SK-N-MC (cell line): ENCODE results near the gene ARL10.

Source experiments
- DNase-seq: peaks from one replicate; pipeline ENCODE4 v3.0.0-alpha.2; 2011; ENCODE audit warnings: low read depth, low spot score
- H3K27ac ChIP-seq: fragments of 200-600 bp; sonication (generic); 2 replicates; pipeline ENCODE4 v1.5.1; 2016; ENCODE audit warnings: mixed run types
- H3K36me3 ChIP-seq: fragments of 200-600 bp; sonication (generic); 2 replicates; pipeline ENCODE4 v1.6.1; 2017; ENCODE audit warnings: antibody characterized with exemption, low read length, mixed read lengths; ENCODE audit not compliant: insufficient read depth
- H3K4me3 ChIP-seq: fragments of 200-600 bp; sonication (generic); 2 replicates; pipeline ENCODE4 v1.5.1; 2016
- H3K9ac ChIP-seq: fragments of 200-600 bp; sonication (generic); 2 replicates; pipeline ENCODE4 v1.8.0; 2017; ENCODE audit warnings: mixed run types, mixed read lengths; ENCODE audit not compliant: insufficient read length
- H3K9me3 ChIP-seq: fragments of 200-600 bp; sonication (generic); 2 replicates; pipeline ENCODE4 v1.6.1; 2017; ENCODE audit warnings: low read depth, mild to moderate bottlenecking, antibody characterized with exemption, low read length, moderate library complexity, mixed read lengths
- EZH2 ChIP-seq: fragments of 200-600 bp; sonication (generic); IDR thresholded peaks from one replicate; pipeline ENCODE4 v1.6.1; 2017; ENCODE audit warnings: antibody characterized with exemption
- FOXP2 ChIP-seq: optimal IDR thresholded peaks from 2 replicates; pipeline ENCODE3; 2011; ENCODE audit warnings: mild to moderate bottlenecking, moderate library complexity; ENCODE audit not compliant: insufficient read depth; ENCODE audit errors: extremely low read length, control extremely low read depth
- POLR2AphosphoS5 ChIP-seq: IDR thresholded peaks from 2 replicates; pipeline ENCODE4 v1.6.1; 2012; ENCODE audit warnings: mild to moderate bottlenecking, low read depth, low read length, borderline replicate concordance

The ARL10 gene

GRCh38 chr5:176341325-176342157, 23.7 kb upstream of the ARL10 start:
- H3K27ac ChIP-seq, result no peak overlapping the region
- H3K9me3 ChIP-seq, result no peaks in the 10 kb centered on the region
- H3K36me3 ChIP-seq, result peaks cover 38% of the 10 kb centered on the region
- no peak overlapping the region for H3K9ac ChIP-seq
- no peak for DNase-seq
- no peak overlapping the region for H3K4me3 ChIP-seq
- TF ChIP-seq FOXP2, result no peak

GRCh38 chr5:176342158-176342483, 23.2 kb upstream of the ARL10 start:
- no peak for DNase-seq
- H3K9ac ChIP-seq, result no peak overlapping the region
- no peaks in the 10 kb centered on the region for H3K9me3 ChIP-seq
- H3K4me3 ChIP-seq, result no peak overlapping the region
- no peak overlapping the region for H3K27ac ChIP-seq
- H3K36me3 ChIP-seq, result peaks cover 37% of the 10 kb centered on the region
- no peak for TF ChIP-seq POLR2AphosphoS5
- no peak for TF ChIP-seq FOXP2
- no peak for TF ChIP-seq EZH2

- TF ChIP-seq FOXP2, result no peak
- TF ChIP-seq EZH2, result no peak
- no peak for TF ChIP-seq POLR2AphosphoS5
- Histone ChIP-seq H3K27ac (no peak overlapping the region), H3K9me3 (no peaks in the 10 kb centered on the region), H3K9ac (no peak overlapping the region), H3K36me3 (peaks cover 38% of the 10 kb centered on the region), H3K4me3 (no peak overlapping the region)
- no peak for DNase-seq
Measured at GRCh38 chr5:176342766-176343458, 22.4 kb upstream of the ARL10 start.

GRCh38 chr5:176350416-176350815, 14.9 kb upstream of the ARL10 start:
- Histone ChIP-seq H3K36me3 (peaks cover 93% of the 10 kb centered on the region), H3K9ac (no peak overlapping the region), H3K27ac (no peak overlapping the region), H3K9me3 (no peaks in the 10 kb centered on the region), H3K4me3 (no peak overlapping the region)
- no peak for DNase-seq
- TF ChIP-seq POLR2AphosphoS5 (no peak), FOXP2 (no peak), EZH2 (no peak)

- TF ChIP-seq FOXP2 (no peak), EZH2 (no peak), POLR2AphosphoS5 (no peak)
- H3K27ac ChIP-seq, result no peak overlapping the region
- H3K36me3 ChIP-seq, result peaks cover 93% of the 10 kb centered on the region
Measured at GRCh38 chr5:176352116-176352878, 13.0 kb upstream of the ARL10 start.

GRCh38 chr5:176353533-176353932, 11.8 kb upstream of the ARL10 start:
- TF ChIP-seq FOXP2, result no peak
- no peak for TF ChIP-seq POLR2AphosphoS5
- no peak for TF ChIP-seq EZH2
- Histone ChIP-seq H3K27ac (no peak overlapping the region), H3K9me3 (no peaks in the 10 kb centered on the region), H3K36me3 (peaks cover 93% of the 10 kb centered on the region), H3K9ac (no peak overlapping the region), H3K4me3 (no peak overlapping the region)
- no peak for DNase-seq

More at GRCh38 chr5:176352116-176352878, 13.0 kb upstream of the ARL10 start:
- no peak overlapping the region for H3K4me3 ChIP-seq
- DNase-seq, result no peak
- no peak overlapping the region for H3K9ac ChIP-seq
- no peaks in the 10 kb centered on the region for H3K9me3 ChIP-seq

- TF ChIP-seq FOXP2, result no peak
- TF ChIP-seq EZH2, result no peak
Measured at GRCh38 chr5:176355400-176356178, 9.7 kb upstream of the ARL10 start.

GRCh38 chr5:176356179-176356566, 9.1 kb upstream of the ARL10 start:
- DNase-seq, result no peak
- H3K36me3 ChIP-seq, result peaks cover 77% of the 10 kb centered on the region

More at GRCh38 chr5:176355400-176356178, 9.7 kb upstream of the ARL10 start:
- DNase-seq, result no peak
- Histone ChIP-seq H3K36me3 (peaks cover 81% of the 10 kb centered on the region), H3K27ac (no peak overlapping the region), H3K9me3 (no peaks in the 10 kb centered on the region), H3K4me3 (no peak overlapping the region), H3K9ac (no peak overlapping the region)

More at GRCh38 chr5:176356179-176356566, 9.1 kb upstream of the ARL10 start:
- Histone ChIP-seq H3K9me3 (no peaks in the 10 kb centered on the region), H3K27ac (no peak overlapping the region), H3K4me3 (no peak overlapping the region), H3K9ac (no peak overlapping the region)
- TF ChIP-seq FOXP2 (no peak), EZH2 (no peak), POLR2AphosphoS5 (no peak)
